H9 (cell line): ENCODE results near the gene ACAD9. TPM values are rescaled to one million over a fixed set of nuclear protein-coding genes. Genes with fewer than 3 reads are reported as not detected.

ENCODE experiments used
- DNase-seq: peaks from one replicate; pipeline ENCODE4 v3.0.0-alpha.2; 2017
- H2AFZ ChIP-seq: one replicate; pipeline ENCODE4 v1.6.1; 2013; ENCODE audit warnings: mild to moderate bottlenecking, low read length, control low read depth, moderate library complexity
- H2AK5ac ChIP-seq: 2 replicates; pipeline ENCODE4 v1.6.1; 2013; ENCODE audit warnings: low read length, control low read depth, mixed read lengths; ENCODE audit not compliant: insufficient read length
- H2BK120ac ChIP-seq: one replicate; pipeline ENCODE4 v1.6.1; 2013; ENCODE audit warnings: low read depth, mild to moderate bottlenecking, low read length, control low read depth, inconsistent platforms; ENCODE audit not compliant: poor library complexity, severe bottlenecking
- H2BK12ac ChIP-seq: 2 replicates; pipeline ENCODE4 v1.6.1; 2013; ENCODE audit warnings: low read length, control low read depth, mixed read lengths, low read depth; ENCODE audit not compliant: insufficient read length
- H2BK15ac ChIP-seq: 2 replicates; pipeline ENCODE4 v1.6.1; 2013; ENCODE audit warnings: low read depth, low read length, control low read depth
- H2BK20ac ChIP-seq: one replicate; pipeline ENCODE4 v1.6.1; 2013; ENCODE audit warnings: low read depth, mild to moderate bottlenecking, low read length, control low read depth, inconsistent platforms; ENCODE audit not compliant: poor library complexity, severe bottlenecking
- H2BK5ac ChIP-seq: 2 replicates; pipeline ENCODE4 v1.6.1; 2013; ENCODE audit warnings: low read length, control low read depth, mixed read lengths; ENCODE audit not compliant: insufficient read length
- H3K14ac ChIP-seq: 2 replicates; pipeline ENCODE4 v1.6.1; 2013; ENCODE audit warnings: low read length, control low read depth; ENCODE audit not compliant: insufficient read depth
- H3K18ac ChIP-seq: 2 replicates; pipeline ENCODE4 v1.6.1; 2013; ENCODE audit warnings: low read depth, mild to moderate bottlenecking, mixed read lengths, low read length, control low read depth; ENCODE audit not compliant: insufficient read length
- H3K23ac ChIP-seq: 2 replicates; pipeline ENCODE4 v1.6.1; 2013; ENCODE audit warnings: low read length, control low read depth, mixed read lengths, low read depth; ENCODE audit not compliant: insufficient read length
- H3K23me2 ChIP-seq: 2 replicates; pipeline ENCODE4 v1.6.1; 2013; ENCODE audit warnings: low read depth, mild to moderate bottlenecking, mixed read lengths, low read length, control low read depth; ENCODE audit not compliant: insufficient read length, poor library complexity, severe bottlenecking
- H3K27ac ChIP-seq: 2 replicates; pipeline ENCODE4 v1.5.1; 2013; ENCODE audit warnings: low read length, control low read depth, mixed read lengths, low read depth; ENCODE audit not compliant: insufficient read length
- H3K27me3 ChIP-seq: 2 replicates; pipeline ENCODE4 v1.6.1; 2013; ENCODE audit warnings: low read length, control low read depth, inconsistent platforms; ENCODE audit not compliant: insufficient read depth
- H3K4ac ChIP-seq: 2 replicates; pipeline ENCODE4 v1.6.1; 2013; ENCODE audit warnings: low read depth, mild to moderate bottlenecking, control low read depth, inconsistent platforms, low read length, moderate library complexity
- H3K4me1 ChIP-seq: 2 replicates; pipeline ENCODE4 v1.6.1; 2013; ENCODE audit warnings: low read length, control low read depth, inconsistent platforms; ENCODE audit not compliant: insufficient read depth
- H3K4me2 ChIP-seq: 2 replicates; pipeline ENCODE4 v1.6.1; 2013; ENCODE audit warnings: low read length, control low read depth, mixed read lengths; ENCODE audit not compliant: insufficient read length, insufficient read depth
- H3K56ac ChIP-seq: 2 replicates; pipeline ENCODE4 v1.6.1; 2013; ENCODE audit warnings: low read depth, mild to moderate bottlenecking, mixed read lengths, low read length, control low read depth; ENCODE audit not compliant: insufficient read length
- H3K79me1 ChIP-seq: 2 replicates; pipeline ENCODE4 v1.6.1; 2013; ENCODE audit warnings: low read depth, mild to moderate bottlenecking, moderate library complexity, low read length, control low read depth, inconsistent platforms; ENCODE audit not compliant: insufficient read depth, poor library complexity, severe bottlenecking
- H3K79me2 ChIP-seq: 2 replicates; pipeline ENCODE4 v1.6.1; 2013; ENCODE audit warnings: low read length, control low read depth, inconsistent platforms; ENCODE audit not compliant: insufficient read depth
- H3K9ac ChIP-seq: 2 replicates; pipeline ENCODE4 v1.6.1; 2013; ENCODE audit warnings: low read length, control low read depth, mixed read lengths; ENCODE audit not compliant: insufficient read length; ENCODE audit errors: extremely low read depth
- H3K9me3 ChIP-seq: one replicate; pipeline ENCODE4 v1.6.1; 2013; ENCODE audit warnings: low read depth, low read length, inconsistent platforms; ENCODE audit not compliant: control insufficient read depth
- H3T11ph ChIP-seq: one replicate; pipeline ENCODE4 v1.6.1; 2013; ENCODE audit warnings: mild to moderate bottlenecking, low read length, control low read depth, inconsistent platforms
- H4K20me1 ChIP-seq: one replicate; pipeline ENCODE4 v1.6.1; 2013; ENCODE audit not compliant: control insufficient read depth, insufficient read length, insufficient read depth
- H4K5ac ChIP-seq: 2 replicates; pipeline ENCODE4 v1.6.1; 2013; ENCODE audit warnings: low read depth, mild to moderate bottlenecking, mixed read lengths, low read length, control low read depth; ENCODE audit not compliant: insufficient read length
- H4K8ac ChIP-seq: replicated peaks from 2 replicates; pipeline ENCODE4 v1.6.1; 2013; ENCODE audit warnings: low read length, control low read depth, mixed read lengths, low read depth; ENCODE audit not compliant: insufficient read length
- H4K91ac ChIP-seq: 2 replicates; pipeline ENCODE4 v1.6.1; 2013; ENCODE audit warnings: low read depth, mild to moderate bottlenecking, moderate library complexity, mixed read lengths, low read length, control low read depth; ENCODE audit not compliant: insufficient read length
- H3K27ac Mint-ChIP-seq, 3 experiments: 2 replicates in 2 of 3; 3 replicates in 1 of 3; pipeline ENCODE4 v1.8.0; 2020 to 2021; ENCODE audit warnings: mixed read lengths in 3 of 3, mild to moderate bottlenecking in 1 of 3, moderate library complexity in 1 of 3
- H3K27me3 Mint-ChIP-seq: 2 replicates; pipeline ENCODE4 v1.8.0; 2021; ENCODE audit warnings: low read depth, mild to moderate bottlenecking, moderate library complexity, mixed read lengths
- H3K36me3 Mint-ChIP-seq, 3 experiments: 2 replicates in 2 of 3; 3 replicates in 1 of 3; pipeline ENCODE4 v1.8.0; 2020 to 2021; ENCODE audit warnings: low read depth in 3 of 3, mixed read lengths in 3 of 3; ENCODE audit not compliant: insufficient read depth in 1 of 3
- H3K4me1 Mint-ChIP-seq, 2 experiments: 2 replicates each; pipeline ENCODE4 v1.8.0; 2020; ENCODE audit warnings: mixed read lengths in 2 of 2
- H3K4me3 Mint-ChIP-seq, 2 experiments: 2 replicates in 1 of 2; 3 replicates in 1 of 2; pipeline ENCODE4 v1.8.0; 2020 to 2021; ENCODE audit warnings: mild to moderate bottlenecking in 2 of 2, mixed read lengths in 2 of 2, moderate library complexity in 1 of 2
- H3K9me3 Mint-ChIP-seq, 2 experiments: 2 replicates in 1 of 2; 3 replicates in 1 of 2; pipeline ENCODE4 v1.8.0; 2020; ENCODE audit warnings: mild to moderate bottlenecking in 2 of 2, mixed read lengths in 2 of 2, moderate library complexity in 1 of 2
- WGBS: extraction: QIAGEN DNeasy Blood & Tissue Kit; methylation state at CpG from one replicate; pipeline ENCODE4 v1.1.7; 2013; ENCODE audit warnings: missing lambda C conversion rate, low lambda C conversion rate, mixed read lengths; ENCODE audit not compliant: insufficient read length; ENCODE audit errors: extremely low coverage; 5-methylcytosine and 5-hydroxymethylcytosine counted together
- total RNA-seq: library from RNA; stranded (reverse); gene quantifications from 2 replicates; pipeline ENCODE4 v1.2.1, GENCODE V29; 2021
- TF ChIP-seq, protein P1 (sequence below): fragments of 200-600 bp; sonication (generic); conservative IDR thresholded peaks from 3 replicates; pipeline ENCODE4 v1.8.0; 2021; ENCODE audit warnings: antibody characterized with exemption, mild to moderate bottlenecking

Gene ACAD9
- total RNA-seq, 1 experiment from 2014 or later = 43.1 TPM

DNA sequence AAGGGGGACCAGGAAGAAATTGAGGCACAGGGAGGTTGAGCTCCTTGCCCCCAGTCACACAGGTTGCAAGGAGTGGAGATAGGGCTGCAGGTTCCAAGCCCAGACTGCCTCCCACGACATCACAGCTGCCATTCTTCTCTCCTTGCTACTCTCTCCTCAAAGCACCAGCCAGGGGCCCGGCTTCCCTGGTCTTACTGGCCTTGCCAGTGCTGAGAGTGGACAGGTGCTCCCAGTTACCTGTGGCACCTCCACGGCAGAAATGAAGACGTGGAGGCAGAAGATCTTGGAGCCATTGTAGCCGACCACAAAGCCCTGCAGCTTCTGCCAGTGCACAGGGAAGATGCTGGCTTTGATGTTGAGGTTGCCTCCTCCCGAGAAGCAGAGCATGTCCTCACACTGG is 17.9 kb upstream of the ACAD9 start:
- H3K27ac ChIP-seq = no peak overlapping the region
- no peak overlapping the region for H3K4me2 ChIP-seq
- H2BK15ac ChIP-seq = no peak overlapping the region
- no peak overlapping the region for H3K23ac ChIP-seq
- no peaks in the 10 kb centered on the region for H3K23me2 ChIP-seq
- H4K20me1 ChIP-seq = no peaks in the 10 kb centered on the region
- no peak overlapping the region for H2BK12ac ChIP-seq
- peaks cover 42 to 49% of the 10 kb centered on the region in 2 experiments for H3K9me3 Mint-ChIP-seq
- peaks cover 33 to 38% (median 34%) of the 10 kb centered on the region in 3 experiments for H3K36me3 Mint-ChIP-seq
- no peak overlapping the region for H2BK120ac ChIP-seq
- H4K8ac ChIP-seq = no peak overlapping the region
- H4K91ac ChIP-seq = no peak overlapping the region
- no peak overlapping the region for H2BK5ac ChIP-seq
- no peak overlapping the region for H4K5ac ChIP-seq
- no peak overlapping the region for H3K56ac ChIP-seq
- no peak overlapping the region for H3K4ac ChIP-seq
- H3K18ac ChIP-seq = no peak overlapping the region
- no peak overlapping the region for H3K4me3 Mint-ChIP-seq
- no CpG with 5 or more reads among the region's 6 CpGs for WGBS
- no peaks in the 10 kb centered on the region for H3K27me3 ChIP-seq
- TF ChIP-seq, protein P1, sequence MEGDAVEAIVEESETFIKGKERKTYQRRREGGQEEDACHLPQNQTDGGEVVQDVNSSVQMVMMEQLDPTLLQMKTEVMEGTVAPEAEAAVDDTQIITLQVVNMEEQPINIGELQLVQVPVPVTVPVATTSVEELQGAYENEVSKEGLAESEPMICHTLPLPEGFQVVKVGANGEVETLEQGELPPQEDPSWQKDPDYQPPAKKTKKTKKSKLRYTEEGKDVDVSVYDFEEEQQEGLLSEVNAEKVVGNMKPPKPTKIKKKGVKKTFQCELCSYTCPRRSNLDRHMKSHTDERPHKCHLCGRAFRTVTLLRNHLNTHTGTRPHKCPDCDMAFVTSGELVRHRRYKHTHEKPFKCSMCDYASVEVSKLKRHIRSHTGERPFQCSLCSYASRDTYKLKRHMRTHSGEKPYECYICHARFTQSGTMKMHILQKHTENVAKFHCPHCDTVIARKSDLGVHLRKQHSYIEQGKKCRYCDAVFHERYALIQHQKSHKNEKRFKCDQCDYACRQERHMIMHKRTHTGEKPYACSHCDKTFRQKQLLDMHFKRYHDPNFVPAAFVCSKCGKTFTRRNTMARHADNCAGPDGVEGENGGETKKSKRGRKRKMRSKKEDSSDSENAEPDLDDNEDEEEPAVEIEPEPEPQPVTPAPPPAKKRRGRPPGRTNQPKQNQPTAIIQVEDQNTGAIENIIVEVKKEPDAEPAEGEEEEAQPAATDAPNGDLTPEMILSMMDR = no peak
- H3K79me2 ChIP-seq = no peaks in the 10 kb centered on the region
- H3K9me3 ChIP-seq = peaks cover 31% of the 10 kb centered on the region
- no peak overlapping the region for H3K9ac ChIP-seq
- H3K27ac Mint-ChIP-seq = no peak overlapping the region; a peak in 1 of 7 replicates
- H2BK20ac ChIP-seq = no peak overlapping the region
- H3K27me3 Mint-ChIP-seq = peaks cover 11% of the 10 kb centered on the region
- H3K4me1 ChIP-seq = no peaks in the 10 kb centered on the region
- H2AK5ac ChIP-seq = no peak overlapping the region
- DNase-seq = no peak
- peaks cover 10 to 24% of the 10 kb centered on the region in 2 experiments for H3K4me1 Mint-ChIP-seq
- no peak overlapping the region for H3K14ac ChIP-seq
- no peaks in the 10 kb centered on the region for H3K79me1 ChIP-seq
- H3T11ph ChIP-seq = no peak overlapping the region
- H2AFZ ChIP-seq = no peak overlapping the region
